Measurements from ENCODE around the gene TRMT61A. TPM values are rescaled to one million over a fixed set of nuclear protein-coding genes. Genes with fewer than 3 reads are reported as not detected.
"Not testable (repeated sequence)": the region's sequence is repeated elsewhere in the genome, so short reads cannot be mapped to it uniquely, and the experiment has no call there.

Gene TRMT61A
- total and polyA plus RNA-seq, 9 of the 15 experiments (the other 6 are each of a cell fraction or from before 2014, with no cell fraction given), result 0.10 to 24.8 (median 5.1) TPM

- no peaks in the 10 kb centered on the region for H3K27me3 ChIP-seq (ENCODE audit: control insufficient read depth in 2 of 2, insufficient read depth in 2 of 2, low read length in 2 of 2)
- in situ Hi-C loops (cut with MboI), result no loop called here
Measured at GRCh38 chr14:103510724-103511693, 18.0 kb upstream of the TRMT61A start.

GRCh38 chr14:103512180-103512579, 16.8 kb upstream of the TRMT61A start:
- in situ Hi-C loops (cut with MboI); CTCF ChIA-PET (ENCODE audit: low intra/inter-chr PET ratio); H3K4me3 ChIP-seq; FAIRE-seq; H3K9me3 ChIP-seq (replicated peaks; ENCODE audit: control insufficient read depth, insufficient read depth, low read depth, low read length); H3K79me2 ChIP-seq (ENCODE audit: control insufficient read depth, insufficient read depth, low read length); H4K20me1 ChIP-seq (replicated peaks; ENCODE audit: control insufficient read depth, insufficient read depth, low read length); H3K9me1 ChIP-seq (ENCODE audit: control insufficient read depth, insufficient read depth, low read length); H3K27me3 ChIP-seq (ENCODE audit: control insufficient read depth in 2 of 2, insufficient read depth in 2 of 2, low read length in 2 of 2); ATAC-seq; H3K27ac ChIP-seq (ENCODE audit: extremely low read depth, low read depth, low read length); H3K9ac ChIP-seq (ENCODE audit: insufficient read depth in 1 of 2, low read depth in 2 of 2, low read length in 2 of 2); BruUV-seq (replicated peaks); DNase-seq (ENCODE audit: extremely low read depth in 1 of 4, low spot score in 3 of 4); intact Hi-C loops (cut with micrococcal nuclease); H3K4me2 ChIP-seq (ENCODE audit: insufficient read depth, low read length); H2AFZ ChIP-seq (ENCODE audit: low read depth, low read length): not testable (repeated sequence)
- POLR2A ChIA-PET, result interaction anchor here (0.6 to 2.8 kb wide), 2 partner anchors 10 to 66 kb away, joined by 3 to 12 read pairs; partner anchors contain the start of gene CKB
- Histone ChIP-seq H3K4me1 (replicated peaks in 1 of 2; ENCODE audit: control insufficient read depth in 2 of 2, insufficient read depth in 2 of 2, low read length in 2 of 2) (peaks cover 0 to 19% of the 10 kb centered on the region in 2 experiments; a peak in 2 of 5 replicates), H3K36me3 (ENCODE audit: control insufficient read depth, insufficient read depth, low read length) (peaks cover 21% of the 10 kb centered on the region; the same call in 2 of the 3 replicates)
- 100% methylated on average over 5 of the region's 8 CpGs for WGBS (ENCODE audit: insufficient coverage, low coverage, missing lambda C conversion rate)

More at GRCh38 chr14:103510724-103511693, 18.0 kb upstream of the TRMT61A start:
- DNase-seq (ENCODE audit: extremely low read depth in 1 of 4, low spot score in 3 of 4), result no peak
- no peaks in the 10 kb centered on the region for H3K79me2 ChIP-seq (ENCODE audit: control insufficient read depth, insufficient read depth, low read length)
- no peaks in the 10 kb centered on the region for H3K9me3 ChIP-seq (replicated peaks; ENCODE audit: control insufficient read depth, insufficient read depth, low read depth, low read length)
- CTCF ChIA-PET (ENCODE audit: low intra/inter-chr PET ratio), result interaction anchor here (0.6 kb wide), 1 partner anchor 126 kb away, joined by 3 read pairs; no protein-coding TSS in a partner anchor
- no peak overlapping the region for H3K4me2 ChIP-seq (ENCODE audit: insufficient read depth, low read length)
- no peaks in the 10 kb centered on the region for H3K9me1 ChIP-seq (ENCODE audit: control insufficient read depth, insufficient read depth, low read length)
- no TSS peak for BruUV-seq (replicated peaks)
- no peak overlapping the region for H3K4me3 ChIP-seq
- H4K20me1 ChIP-seq (replicated peaks; ENCODE audit: control insufficient read depth, insufficient read depth, low read length), result no peaks in the 10 kb centered on the region
- POLR2A ChIA-PET, result interaction anchor here (0.6 to 2.8 kb wide), 3 partner anchors 11 to 445 kb away, joined by 3 to 12 read pairs (median 3); partner anchors contain the start of gene CKB
- ATAC-seq, result no peak
- no peak for FAIRE-seq
- no peak overlapping the region for H3K27ac ChIP-seq (ENCODE audit: extremely low read depth, low read depth, low read length)
- TF ChIP-seq, protein P1, sequence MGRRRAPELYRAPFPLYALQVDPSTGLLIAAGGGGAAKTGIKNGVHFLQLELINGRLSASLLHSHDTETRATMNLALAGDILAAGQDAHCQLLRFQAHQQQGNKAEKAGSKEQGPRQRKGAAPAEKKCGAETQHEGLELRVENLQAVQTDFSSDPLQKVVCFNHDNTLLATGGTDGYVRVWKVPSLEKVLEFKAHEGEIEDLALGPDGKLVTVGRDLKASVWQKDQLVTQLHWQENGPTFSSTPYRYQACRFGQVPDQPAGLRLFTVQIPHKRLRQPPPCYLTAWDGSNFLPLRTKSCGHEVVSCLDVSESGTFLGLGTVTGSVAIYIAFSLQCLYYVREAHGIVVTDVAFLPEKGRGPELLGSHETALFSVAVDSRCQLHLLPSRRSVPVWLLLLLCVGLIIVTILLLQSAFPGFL (CRISPR knock-in tag; IDR thresholded peaks at IDR 0.05), result no peak
- no peak for TF ChIP-seq FIP1L1 (IDR thresholded peaks at IDR 0.05; ENCODE audit: low read depth, low read length, poor library complexity, severe bottlenecking)
- no peak for TF ChIP-seq ZNF197 (CRISPR knock-in tag; IDR thresholded peaks at IDR 0.05; ENCODE audit: low read depth)
- TF ChIP-seq ARID2 (IDR thresholded peaks at IDR 0.05), result no peak
- TF ChIP-seq POLR2G (IDR thresholded peaks at IDR 0.05; ENCODE audit: low read depth, low read length), result 0 out of 2 replicates have a peak, but pooled peaks have one; percentile 9
- no peak for TF ChIP-seq MAZ (CRISPR knock-in tag; conservative IDR thresholded peaks at IDR 0.05 in 1 of 2, IDR thresholded peaks at IDR 0.05 in 1 of 2)
- peaks cover 22% of the 10 kb centered on the region; the same call in 2 of the 3 replicates for H3K36me3 ChIP-seq (ENCODE audit: control insufficient read depth, insufficient read depth, low read length)
- H3K9ac ChIP-seq (ENCODE audit: insufficient read depth in 1 of 2, low read depth in 2 of 2, low read length in 2 of 2), result no peak overlapping the region
- H2AFZ ChIP-seq (ENCODE audit: low read depth, low read length), result no peak overlapping the region
- intact Hi-C loops (cut with micrococcal nuclease), result no loop called here
- peaks cover 0 to 16% of the 10 kb centered on the region in 2 experiments; a peak in 2 of 5 replicates for H3K4me1 ChIP-seq (replicated peaks in 1 of 2; ENCODE audit: control insufficient read depth in 2 of 2, insufficient read depth in 2 of 2, low read length in 2 of 2)
- 92% methylated on average over 14 of the region's 26 CpGs for WGBS (ENCODE audit: insufficient coverage, low coverage, missing lambda C conversion rate)

Measured in K562 (cell line).